ENCODE results near the gene CDYL2.

Gene CDYL2

DNA sequence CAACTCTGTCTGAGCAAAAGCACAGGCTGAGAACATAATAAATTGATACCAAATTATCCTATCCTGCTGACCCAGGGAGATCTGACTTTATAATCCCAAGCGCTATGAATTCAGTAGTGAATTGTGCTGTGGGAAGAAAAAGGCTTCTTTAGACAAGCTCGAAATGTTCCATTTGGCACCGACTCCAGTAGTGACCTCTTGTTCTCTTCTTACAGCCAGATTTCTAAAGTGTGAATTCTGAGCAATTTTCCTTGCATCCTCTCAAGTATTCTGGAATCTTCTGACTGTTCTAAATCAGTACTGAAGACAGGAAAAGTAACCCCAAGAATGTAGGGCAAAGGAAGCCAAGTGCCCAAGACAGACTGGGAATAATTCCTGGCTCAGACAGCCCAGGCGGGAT is 58.2 kb downstream of the CDYL2 start:
- TF ChIP-seq, protein P1, sequence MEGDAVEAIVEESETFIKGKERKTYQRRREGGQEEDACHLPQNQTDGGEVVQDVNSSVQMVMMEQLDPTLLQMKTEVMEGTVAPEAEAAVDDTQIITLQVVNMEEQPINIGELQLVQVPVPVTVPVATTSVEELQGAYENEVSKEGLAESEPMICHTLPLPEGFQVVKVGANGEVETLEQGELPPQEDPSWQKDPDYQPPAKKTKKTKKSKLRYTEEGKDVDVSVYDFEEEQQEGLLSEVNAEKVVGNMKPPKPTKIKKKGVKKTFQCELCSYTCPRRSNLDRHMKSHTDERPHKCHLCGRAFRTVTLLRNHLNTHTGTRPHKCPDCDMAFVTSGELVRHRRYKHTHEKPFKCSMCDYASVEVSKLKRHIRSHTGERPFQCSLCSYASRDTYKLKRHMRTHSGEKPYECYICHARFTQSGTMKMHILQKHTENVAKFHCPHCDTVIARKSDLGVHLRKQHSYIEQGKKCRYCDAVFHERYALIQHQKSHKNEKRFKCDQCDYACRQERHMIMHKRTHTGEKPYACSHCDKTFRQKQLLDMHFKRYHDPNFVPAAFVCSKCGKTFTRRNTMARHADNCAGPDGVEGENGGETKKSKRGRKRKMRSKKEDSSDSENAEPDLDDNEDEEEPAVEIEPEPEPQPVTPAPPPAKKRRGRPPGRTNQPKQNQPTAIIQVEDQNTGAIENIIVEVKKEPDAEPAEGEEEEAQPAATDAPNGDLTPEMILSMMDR (conservative IDR thresholded peaks at IDR 0.05): no peak
- H3K27ac ChIP-seq: no peak overlapping the region

GRCh38 chr16:80744856-80745255 is 59.5 kb downstream of the CDYL2 start:
- no peak overlapping the region for H3K27ac ChIP-seq
- TF ChIP-seq, protein P1 (conservative IDR thresholded peaks at IDR 0.05): no peak

DNA sequence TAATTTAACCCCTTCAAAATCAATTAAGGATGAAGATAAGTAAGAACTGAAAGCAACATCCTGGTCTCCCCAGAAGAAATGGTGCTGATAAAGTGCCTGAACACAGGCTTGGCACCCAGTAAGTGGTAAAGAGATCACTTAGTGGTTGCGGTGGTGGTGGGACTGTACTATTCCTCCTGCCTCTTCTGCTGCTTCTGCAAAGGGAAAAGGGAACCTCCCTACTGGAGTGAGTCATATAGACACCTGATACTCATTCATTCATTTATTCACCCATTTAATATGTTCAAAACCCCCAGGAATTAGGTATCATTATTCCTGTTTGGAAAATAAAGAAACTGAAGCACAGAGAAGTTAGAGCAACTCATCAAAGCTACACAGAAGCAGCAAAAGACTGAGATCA is 60.6 kb downstream of the CDYL2 start:
- TF ChIP-seq, protein P1 (conservative IDR thresholded peaks at IDR 0.05): no peak

GRCh38 chr16:80743273-80743672 is 61.1 kb downstream of the CDYL2 start:
- TF ChIP-seq, protein P1 (conservative IDR thresholded peaks at IDR 0.05): no peak
- H3K27ac ChIP-seq: no peak overlapping the region

More for the DNA sequence above, 60.6 kb downstream of the CDYL2 start:
- H3K27ac ChIP-seq: no peak overlapping the region

DNA sequence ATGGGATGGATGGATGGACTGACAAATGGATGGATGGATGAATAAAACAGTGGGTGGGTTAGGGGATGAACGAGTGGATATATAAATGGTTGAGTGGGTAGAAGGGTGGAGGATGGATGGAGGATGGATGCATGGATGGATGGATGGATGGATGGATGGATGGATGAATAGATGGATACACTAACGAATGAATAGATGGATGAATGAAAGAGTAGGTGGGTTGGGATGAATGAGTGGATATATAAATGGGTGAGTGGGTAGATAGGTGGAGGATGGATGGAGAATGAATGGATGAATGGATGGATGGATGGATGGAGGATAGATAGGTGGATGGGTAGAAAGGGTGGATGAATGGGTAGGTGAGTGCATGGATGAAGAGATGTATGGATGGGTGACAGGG is 62.1 kb downstream of the CDYL2 start:
- no peak overlapping the region for H3K27ac ChIP-seq
- TF ChIP-seq, protein P1 (conservative IDR thresholded peaks at IDR 0.05): no peak

GRCh38 chr16:80741724-80742123 is 62.7 kb downstream of the CDYL2 start:
- no peak overlapping the region for H3K27ac ChIP-seq
- TF ChIP-seq, protein P1 (conservative IDR thresholded peaks at IDR 0.05): no peak

DNA sequence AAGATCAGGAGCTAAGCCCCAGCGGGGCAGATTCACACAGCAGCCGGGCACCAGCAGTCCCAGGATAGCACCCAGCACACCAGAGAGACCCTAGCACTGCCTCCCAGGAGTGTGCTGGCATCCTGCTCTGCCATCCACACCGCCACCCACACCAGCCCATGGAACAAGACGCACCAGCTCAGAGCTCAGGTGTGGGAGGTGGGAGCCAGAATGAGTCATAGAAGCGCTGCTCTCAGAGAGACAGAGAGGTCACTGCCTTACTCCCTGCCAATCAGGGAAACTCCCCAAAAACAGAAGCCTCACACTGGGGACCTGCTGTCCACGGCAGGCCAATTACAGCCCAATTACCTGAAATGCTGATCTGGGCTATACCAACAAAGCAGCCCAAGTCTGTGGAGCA is 64.9 kb downstream of the CDYL2 start:
- no peak overlapping the region for H3K27ac ChIP-seq
- TF ChIP-seq, protein P1 (conservative IDR thresholded peaks at IDR 0.05): no peak

DNA sequence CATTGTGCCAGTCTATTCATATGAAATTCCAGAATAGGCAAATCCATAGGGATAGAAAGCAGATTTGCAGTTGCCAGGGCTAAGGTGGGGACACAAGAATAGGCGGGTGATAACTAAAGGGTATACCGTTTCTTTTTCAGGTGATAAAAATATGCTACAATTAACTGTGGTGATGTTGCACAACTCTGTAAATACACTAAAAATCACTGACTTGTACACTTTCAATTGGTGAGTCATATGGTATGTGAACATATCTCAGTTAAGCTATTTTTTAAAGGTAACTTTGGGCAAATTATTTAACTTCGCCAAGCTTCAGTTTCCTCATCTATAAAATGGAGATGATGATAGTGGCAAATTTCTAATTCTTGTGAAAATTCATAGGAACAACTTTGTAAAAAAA is 65.9 kb downstream of the CDYL2 start:
- TF ChIP-seq, protein P1 (conservative IDR thresholded peaks at IDR 0.05): no peak
- H3K27ac ChIP-seq: no peak overlapping the region

Measured in VCaP (cell line).